Measurements from ENCODE around the gene NUMBL. TPM values are rescaled to one million over a fixed set of nuclear protein-coding genes. Genes with fewer than 3 reads are reported as not detected.

Gene NUMBL
- total RNA-seq, 1 experiment from 2014 or later: 41.7 TPM

- H3K36me3 ChIP-seq (ENCODE audit: control insufficient read depth in 1 of 2, insufficient read depth in 2 of 2, low read length in 2 of 2): peaks cover 21 to 22% of the 10 kb centered on the region in 2 experiments; a peak in 3 of 4 replicates
- ChIA-PET CTCF (no interaction called here), POLR2A (no interaction called here), RAD21 (ENCODE audit: low non-redundant PET in 1 of 2, low total read pairs in 2 of 2, uncharacterized antibody in 2 of 2, unreplicated experiment in 2 of 2) (interaction anchor here in 1 of 2 experiments (0.5 kb wide), 1 partner anchor 343 kb away, joined by 4 read pairs; the partner anchor contains the start of gene AKT2)
- TF ChIP-seq SP1 (IDR thresholded peaks at IDR 0.05; ENCODE audit: low read depth): no peak
- TF ChIP-seq CEBPB (IDR thresholded peaks at IDR 0.05; ENCODE audit: low read depth): no peak
- no peak for TF ChIP-seq ZNF274 (IDR thresholded peaks at IDR 0.05; ENCODE audit: low read depth, low read length)
- TF ChIP-seq, protein P1, sequence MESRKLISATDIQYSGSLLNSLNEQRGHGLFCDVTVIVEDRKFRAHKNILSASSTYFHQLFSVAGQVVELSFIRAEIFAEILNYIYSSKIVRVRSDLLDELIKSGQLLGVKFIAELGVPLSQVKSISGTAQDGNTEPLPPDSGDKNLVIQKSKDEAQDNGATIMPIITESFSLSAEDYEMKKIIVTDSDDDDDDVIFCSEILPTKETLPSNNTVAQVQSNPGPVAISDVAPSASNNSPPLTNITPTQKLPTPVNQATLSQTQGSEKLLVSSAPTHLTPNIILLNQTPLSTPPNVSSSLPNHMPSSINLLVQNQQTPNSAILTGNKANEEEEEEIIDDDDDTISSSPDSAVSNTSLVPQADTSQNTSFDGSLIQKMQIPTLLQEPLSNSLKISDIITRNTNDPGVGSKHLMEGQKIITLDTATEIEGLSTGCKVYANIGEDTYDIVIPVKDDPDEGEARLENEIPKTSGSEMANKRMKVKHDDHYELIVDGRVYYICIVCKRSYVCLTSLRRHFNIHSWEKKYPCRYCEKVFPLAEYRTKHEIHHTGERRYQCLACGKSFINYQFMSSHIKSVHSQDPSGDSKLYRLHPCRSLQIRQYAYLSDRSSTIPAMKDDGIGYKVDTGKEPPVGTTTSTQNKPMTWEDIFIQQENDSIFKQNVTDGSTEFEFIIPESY (IDR thresholded peaks at IDR 0.05; ENCODE audit: extremely low read depth, insufficient replicate concordance, low read length): no peak
- TF ChIP-seq POLR2A (IDR thresholded peaks at IDR 0.05; ENCODE audit: borderline replicate concordance, extremely low read depth, insufficient read depth, insufficient read length): no peak
- no peak for TF ChIP-seq RAD21 (IDR thresholded peaks at IDR 0.05; ENCODE audit: low read depth)
- TF ChIP-seq FOSL1 (IDR thresholded peaks at IDR 0.05; ENCODE audit: low read depth): no peak
- no peak for TF ChIP-seq EGR1 (IDR thresholded peaks at IDR 0.05; ENCODE audit: low read depth)
- TF ChIP-seq SRF (IDR thresholded peaks at IDR 0.05; ENCODE audit: low read depth): no peak
- no peak for TF ChIP-seq ZFX (IDR thresholded peaks at IDR 0.05)
- TF ChIP-seq, protein P2, sequence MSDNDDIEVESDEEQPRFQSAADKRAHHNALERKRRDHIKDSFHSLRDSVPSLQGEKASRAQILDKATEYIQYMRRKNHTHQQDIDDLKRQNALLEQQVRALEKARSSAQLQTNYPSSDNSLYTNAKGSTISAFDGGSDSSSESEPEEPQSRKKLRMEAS (IDR thresholded peaks at IDR 0.05): no peak
- TF ChIP-seq CBX3 (IDR thresholded peaks at IDR 0.05; ENCODE audit: low read depth): no peak
- no peak for TF ChIP-seq EZH2phosphoT487 (IDR thresholded peaks at IDR 0.05; ENCODE audit: borderline replicate concordance)
- TF ChIP-seq JUND (IDR thresholded peaks at IDR 0.05): no peak
- TF ChIP-seq TCF7L2 (IDR thresholded peaks at IDR 0.05; ENCODE audit: borderline replicate concordance, extremely low read depth, insufficient read depth, insufficient read length): no peak
- TF ChIP-seq CTCF (IDR thresholded peaks at IDR 0.05 in 2 of 3, conservative IDR thresholded peaks at IDR 0.05 in 1 of 3; ENCODE audit: borderline replicate concordance in 1 of 3, insufficient read depth in 1 of 3, low read depth in 2 of 3, low read length in 2 of 3): no peak
- TF ChIP-seq YY1 (IDR thresholded peaks at IDR 0.05; ENCODE audit: extremely low read depth, insufficient replicate concordance, low read depth, low read length): no peak
- no peak for TF ChIP-seq ELF1 (IDR thresholded peaks at IDR 0.05; ENCODE audit: borderline replicate concordance, low read depth)
- peaks cover 14 to 17% of the 10 kb centered on the region in 2 experiments for H3K4me1 ChIP-seq (ENCODE audit: control insufficient read depth in 1 of 2, insufficient read depth in 2 of 2, low read length in 2 of 2)
- no peak overlapping the region for H2AFZ ChIP-seq (ENCODE audit: low read depth, low read length, poor library complexity, severe bottlenecking)
- no peak overlapping the region for H3K4me3 ChIP-seq (replicated peaks in 1 of 2; ENCODE audit: low read depth in 1 of 2, low read length in 2 of 2)
- no peaks in the 10 kb centered on the region for H3K9me2 ChIP-seq (ENCODE audit: insufficient read depth)
- H3K4me2 ChIP-seq (ENCODE audit: low read length): no peak overlapping the region
- BruUV-seq (replicated peaks): no TSS peak
- intact Hi-C loops (cut with micrococcal nuclease): no loop called here
- DNase-seq (ENCODE audit: low read depth, low spot score): no peak
- no peak overlapping the region for H3K27ac ChIP-seq (ENCODE audit: low read depth, low read length)
- H3K9me3 ChIP-seq (ENCODE audit: control insufficient read depth in 1 of 2, insufficient read depth in 1 of 2, low read depth in 1 of 2, low read length in 2 of 2): no peaks in the 10 kb centered on the region
- H3K79me2 ChIP-seq (ENCODE audit: insufficient read depth, low read length): peaks cover 3% of the 10 kb centered on the region; the same call in 1 of the 2 replicates
- peak; percentile 27; the same call in 1 of the 2 replicates for ATAC-seq
- no peaks in the 10 kb centered on the region for H3K27me3 ChIP-seq (ENCODE audit: insufficient read depth, low read length)
- no peaks in the 10 kb centered on the region for H4K20me1 ChIP-seq (ENCODE audit: insufficient read depth)
- no peak overlapping the region for H3K9ac ChIP-seq (ENCODE audit: low read length)
These were observed 62.8 kb downstream of the NUMBL start for GRCh38 chr19:40627486-40628279.

All from HCT116 (cell line).